D721Med (cell line): ENCODE results near the gene SEMA3F.
A peak's percentile ranks its signal among the peaks of the same experiment; 100 is the strongest.

ENCODE experiments used
- DNase-seq: peaks from one replicate; pipeline ENCODE4 v3.0.0; 2011; ENCODE audit warnings: low spot score; ENCODE audit not compliant: insufficient read length
- FAIRE-seq: peaks from 2 replicates; lab custom pipeline; 2011; peaks lifted over from hg19 to GRCh38; lab: Jason Lieb, UNC
- CTCF ChIP-seq: IDR thresholded peaks from 2 replicates; pipeline ENCODE4 v1.5.1; 2012; ENCODE audit warnings: mild to moderate bottlenecking, control low read depth; ENCODE audit not compliant: insufficient read depth; ENCODE audit errors: missing control alignments

Gene SEMA3F

DNA sequence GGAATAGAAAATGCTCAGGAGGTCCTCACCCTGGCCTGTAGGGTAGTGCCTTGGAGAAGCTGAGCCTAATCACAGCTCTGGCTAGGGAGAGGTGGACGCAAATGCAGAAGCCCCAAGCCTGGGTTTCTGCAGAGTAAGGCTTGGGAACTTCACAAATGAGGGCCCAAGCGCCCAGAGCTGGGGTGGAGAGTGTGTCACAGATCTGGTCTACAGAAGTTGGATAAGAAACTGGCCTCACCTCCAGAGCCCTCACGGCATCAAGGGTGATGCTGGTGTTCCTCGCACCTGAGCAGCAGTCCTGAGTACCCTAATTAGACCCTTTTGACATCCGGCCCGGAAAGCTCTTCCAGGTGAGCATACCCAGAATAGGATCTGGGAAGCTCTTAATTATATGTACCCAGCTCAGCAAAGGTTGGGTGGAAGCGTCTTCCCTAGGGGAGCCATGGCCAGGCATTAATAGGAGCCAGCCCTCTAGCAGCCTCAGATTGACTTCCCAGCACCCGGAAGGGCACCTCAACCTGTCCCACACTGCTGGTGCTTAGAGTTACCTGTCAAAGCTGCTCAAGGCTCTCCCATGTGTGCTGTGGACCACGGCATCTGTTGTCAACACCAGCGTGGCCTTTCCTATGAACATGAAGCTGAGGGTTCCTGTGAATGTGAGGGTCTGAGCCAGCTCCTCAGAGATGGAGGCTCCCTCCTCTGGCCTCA lies 34.6 kb upstream of the SEMA3F start:
- FAIRE-seq, result no peak
- no peak for TF ChIP-seq CTCF
- DNase-seq, result no peak

DNA sequence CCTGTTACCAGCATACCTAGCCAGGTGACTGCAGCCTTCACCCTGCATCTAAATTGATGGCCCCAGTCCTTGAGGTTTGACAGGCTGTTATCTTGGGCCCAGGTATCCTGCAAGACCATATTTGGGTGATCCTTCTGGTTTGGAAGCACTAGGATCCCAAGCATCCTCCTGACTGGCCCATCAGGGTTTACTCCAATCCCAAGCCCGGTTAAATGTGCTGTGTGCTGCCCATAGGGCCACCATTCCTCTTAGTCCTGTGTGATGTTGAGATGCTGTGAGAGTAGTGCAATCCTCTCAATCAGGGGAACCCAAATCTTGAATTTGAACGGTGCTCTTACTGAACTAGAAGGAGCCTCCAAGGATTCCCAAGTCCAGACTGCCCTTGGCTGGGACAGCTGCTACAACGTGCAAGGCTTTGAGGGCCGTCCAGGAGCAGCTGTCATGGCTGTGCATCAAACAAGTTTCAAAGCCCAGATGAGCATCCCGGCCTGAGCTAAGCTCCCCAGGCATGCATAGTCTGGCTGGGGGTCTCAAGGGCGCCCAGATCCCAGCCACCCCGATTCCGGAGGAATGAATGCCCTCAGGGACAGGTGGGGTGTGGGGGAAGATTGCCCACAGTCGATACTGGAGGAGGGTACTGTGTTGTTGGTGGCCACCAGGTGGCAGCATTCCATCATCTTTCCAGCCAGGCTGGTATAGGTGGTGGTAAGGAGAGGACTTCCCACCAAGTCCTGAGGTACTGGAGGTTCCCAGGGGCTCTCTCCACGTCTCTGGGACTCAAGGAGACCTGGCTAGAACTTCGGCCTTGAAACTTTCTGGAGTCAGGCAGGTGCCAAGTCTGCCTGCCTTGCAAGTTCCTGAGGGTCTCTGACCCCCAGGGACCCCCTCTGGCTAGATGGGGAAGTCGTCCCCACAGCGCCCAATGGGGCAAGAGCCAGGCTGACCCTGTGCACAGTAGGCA lies 33.8 kb upstream of the SEMA3F start:
- FAIRE-seq (peak; percentile 46), DNase-seq (peak; percentile 86)
- TF ChIP-seq CTCF, result peak; percentile 78

- no peak for FAIRE-seq
Observed at GRCh38 chr3:50122071-50122470, 33.1 kb upstream of the SEMA3F start.

GRCh38 chr3:50122661-50123391 lies 32.3 kb upstream of the SEMA3F start:
- DNase-seq (no peak), FAIRE-seq (no peak)
- no peak for TF ChIP-seq CTCF

More at GRCh38 chr3:50122071-50122470, 33.1 kb upstream of the SEMA3F start:
- peak; percentile 10 for TF ChIP-seq CTCF
- DNase-seq, result no peak

- TF ChIP-seq CTCF, result no peak
- no peak for FAIRE-seq
Observed at GRCh38 chr3:50123394-50124051, 31.6 kb upstream of the SEMA3F start.

GRCh38 chr3:50124052-50124799 lies 30.9 kb upstream of the SEMA3F start:
- no peak for DNase-seq
- no peak for FAIRE-seq
- TF ChIP-seq CTCF, result no peak

More at GRCh38 chr3:50123394-50124051, 31.6 kb upstream of the SEMA3F start:
- no peak for DNase-seq
